GM19043 (cell line): ENCODE results near the gene POFUT1.
"Not testable (repeated sequence)": the region's sequence is repeated elsewhere in the genome, so short reads cannot be mapped to it uniquely, and the experiment has no call there.

Source experiments
- ATAC-seq: cut with Tn5 transposase; IDR thresholded peaks from one replicate; pipeline ENCODE4 v1.9.1; 2021; ENCODE audit warnings: low read depth; ENCODE audit not compliant: unreplicated experiment

POFUT1 gene

GRCh38 chr20:32188376-32189122, 19.1 kb upstream of the POFUT1 start:
- no peak for ATAC-seq

DNA sequence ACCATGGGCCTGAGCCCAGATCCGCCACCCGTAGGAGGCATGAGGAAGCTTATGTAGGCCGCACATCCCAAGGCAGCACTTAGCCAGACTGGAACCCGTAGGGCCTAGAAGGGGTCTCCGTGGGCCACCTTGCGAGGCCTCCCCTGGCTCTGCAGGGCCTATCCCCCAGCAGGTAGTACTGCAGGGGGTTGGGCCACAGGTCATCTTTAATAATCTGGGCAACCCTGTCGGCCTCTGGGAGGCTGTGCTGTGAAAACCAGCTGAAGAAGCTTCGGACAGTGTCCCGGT, 18.6 kb upstream of the POFUT1 start:
- ATAC-seq = no peak

- ATAC-seq = no peak
Measured at GRCh38 chr20:32189691-32190615, 17.7 kb upstream of the POFUT1 start.

- no peak for ATAC-seq
Measured at GRCh38 chr20:32190616-32191415, 16.9 kb upstream of the POFUT1 start.

- ATAC-seq = no peak
Measured at GRCh38 chr20:32191422-32191821, 16.3 kb upstream of the POFUT1 start.

DNA sequence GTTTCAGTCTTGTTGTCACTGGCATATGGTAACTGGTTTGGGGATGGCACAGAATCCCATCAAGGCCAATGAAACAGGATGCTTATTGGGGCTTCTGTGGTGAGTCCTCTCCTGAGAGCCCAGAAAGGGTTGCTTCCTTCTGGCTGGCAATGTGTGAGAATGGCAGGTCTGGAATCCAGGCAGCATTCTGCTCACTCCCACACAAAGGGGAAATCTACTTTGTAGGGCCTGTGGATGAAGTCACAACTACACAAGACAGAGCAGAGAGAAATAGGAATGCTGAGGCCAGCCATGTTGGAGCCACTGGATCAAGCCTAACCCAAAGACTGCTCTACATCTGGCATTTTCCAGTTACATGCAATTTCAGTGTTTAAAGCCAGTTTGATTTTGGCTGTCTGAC, 15.8 kb upstream of the POFUT1 start:
- no peak for ATAC-seq

DNA sequence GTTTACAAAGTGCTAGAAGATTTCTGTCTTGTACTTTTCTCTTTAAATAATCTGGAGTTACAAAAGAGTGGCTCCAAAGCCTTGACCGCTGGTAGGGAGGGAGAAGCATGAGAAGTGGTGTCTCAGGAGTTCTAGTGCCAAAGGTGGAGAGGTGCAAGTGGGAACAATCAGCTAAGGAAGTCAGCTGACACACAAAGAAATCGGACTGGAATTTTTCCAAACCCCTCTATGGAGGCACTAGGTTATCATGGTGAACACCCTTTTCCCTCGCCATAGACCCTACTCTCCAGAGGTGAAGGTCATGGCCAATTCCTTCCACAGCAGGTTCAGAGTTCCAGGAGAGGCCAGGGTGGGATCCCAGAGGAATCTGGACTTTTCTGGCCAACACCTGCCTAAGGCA, 15.0 kb upstream of the POFUT1 start:
- no peak for ATAC-seq

- not testable (repeated sequence) for ATAC-seq
Measured at GRCh38 chr20:32193336-32193735, 14.3 kb upstream of the POFUT1 start.

DNA sequence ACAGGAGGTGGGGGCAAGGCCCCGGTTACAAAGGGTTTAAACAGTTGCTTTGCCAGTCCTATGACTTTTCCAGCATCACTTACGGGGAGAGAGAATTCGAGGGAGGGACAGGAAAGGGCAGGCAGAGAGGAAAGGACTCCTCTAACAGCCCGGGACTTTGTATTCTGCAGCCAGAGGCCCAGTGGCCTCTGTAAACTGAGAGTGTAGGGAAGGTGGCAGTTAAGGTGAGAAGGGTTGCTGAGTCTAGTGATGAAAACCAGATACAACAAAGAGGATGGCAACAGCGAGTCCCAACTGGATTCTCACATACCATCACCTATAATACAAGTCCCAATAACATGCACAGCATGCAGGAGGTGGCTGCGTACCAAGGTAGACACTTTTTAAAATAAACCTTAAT, 13.7 kb upstream of the POFUT1 start:
- ATAC-seq = no peak

DNA sequence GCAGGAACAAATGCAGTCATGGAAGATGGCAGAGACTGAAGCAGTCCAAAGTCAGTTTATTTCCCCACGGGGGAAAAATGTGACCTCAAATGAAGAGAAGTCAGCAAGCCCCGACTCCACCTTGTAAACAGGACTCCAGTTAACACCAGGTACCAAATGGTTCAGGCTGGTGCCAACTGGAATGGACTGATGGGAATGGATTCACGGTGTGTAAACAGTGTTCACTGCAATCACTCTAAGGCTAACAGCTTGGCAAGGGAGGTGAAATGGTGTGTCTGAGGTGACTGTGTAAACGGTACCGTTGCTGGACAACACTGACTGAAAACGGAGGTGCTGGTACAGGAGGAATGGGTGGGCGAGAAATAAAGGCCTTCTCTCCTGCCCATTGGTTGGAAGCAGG, 12.1 kb upstream of the POFUT1 start:
- no peak for ATAC-seq

- ATAC-seq = not testable (repeated sequence)
Measured at GRCh38 chr20:32196613-32197012, 11.1 kb upstream of the POFUT1 start.

DNA sequence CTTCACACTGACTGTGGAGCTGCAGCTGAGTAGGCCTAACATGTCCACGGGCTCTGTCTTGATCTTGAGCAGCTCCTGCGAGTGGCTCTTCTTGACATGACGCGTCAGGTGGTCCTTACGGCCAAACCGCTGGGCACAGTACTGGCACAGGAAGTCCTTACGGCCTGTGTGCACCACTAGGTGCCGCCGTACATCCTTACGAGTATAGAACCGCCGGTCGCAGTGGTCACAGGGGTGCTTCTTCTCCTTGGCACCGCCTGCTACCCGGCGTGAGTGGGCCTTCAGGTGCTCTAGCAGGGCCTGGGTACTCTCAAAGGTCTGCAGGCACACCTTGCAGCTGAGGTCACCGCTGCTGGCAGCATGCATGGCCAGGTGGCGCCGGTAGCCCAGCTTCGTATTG, 10.5 kb upstream of the POFUT1 start:
- not testable (repeated sequence) for ATAC-seq

- ATAC-seq = no peak
Measured at GRCh38 chr20:32199006-32199405, 8.7 kb upstream of the POFUT1 start.

GRCh38 chr20:32201296-32201976, 6.2 kb upstream of the POFUT1 start:
- ATAC-seq = no peak

- no peak for ATAC-seq
Measured at GRCh38 chr20:32201977-32202363, 5.7 kb upstream of the POFUT1 start.

DNA sequence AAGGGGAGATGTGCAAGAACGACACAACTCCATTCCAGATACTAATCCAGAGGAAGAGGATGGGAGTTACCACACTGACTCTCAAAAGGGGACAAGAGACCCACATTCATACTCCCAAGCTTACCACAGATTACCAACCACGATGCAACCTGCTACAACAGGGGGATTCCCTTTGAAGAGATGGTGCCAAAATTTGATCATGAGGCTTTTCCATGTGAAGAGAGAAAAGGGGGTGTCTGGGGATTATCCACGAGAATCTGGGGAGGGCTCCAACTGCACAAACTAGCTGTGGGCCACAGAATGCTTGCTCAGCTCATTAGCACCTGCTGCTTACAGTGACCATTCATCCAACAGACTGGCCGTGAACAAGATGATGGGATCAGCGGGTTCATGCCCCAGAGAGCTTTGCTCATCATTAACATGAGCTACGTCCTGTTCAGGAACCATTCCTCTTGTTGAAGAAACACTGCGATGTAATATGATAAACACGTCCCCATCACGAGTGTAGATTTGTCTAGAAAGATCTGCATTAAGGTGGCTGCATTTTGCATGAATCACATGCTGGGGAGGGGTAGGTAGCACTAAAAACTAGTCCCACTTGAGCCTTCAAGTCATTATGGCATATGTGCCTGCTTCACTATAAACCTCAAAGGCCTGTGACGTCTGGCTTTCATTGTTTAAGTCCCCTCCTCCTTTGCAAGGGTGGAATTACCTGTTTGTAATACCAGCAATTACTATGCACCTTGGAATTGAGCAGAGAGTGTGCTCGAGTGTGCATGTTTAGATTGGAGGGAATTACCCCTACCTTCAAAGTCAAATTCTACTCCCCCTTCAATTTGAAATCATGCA, 4.1 kb upstream of the POFUT1 start:
- no peak for ATAC-seq

DNA sequence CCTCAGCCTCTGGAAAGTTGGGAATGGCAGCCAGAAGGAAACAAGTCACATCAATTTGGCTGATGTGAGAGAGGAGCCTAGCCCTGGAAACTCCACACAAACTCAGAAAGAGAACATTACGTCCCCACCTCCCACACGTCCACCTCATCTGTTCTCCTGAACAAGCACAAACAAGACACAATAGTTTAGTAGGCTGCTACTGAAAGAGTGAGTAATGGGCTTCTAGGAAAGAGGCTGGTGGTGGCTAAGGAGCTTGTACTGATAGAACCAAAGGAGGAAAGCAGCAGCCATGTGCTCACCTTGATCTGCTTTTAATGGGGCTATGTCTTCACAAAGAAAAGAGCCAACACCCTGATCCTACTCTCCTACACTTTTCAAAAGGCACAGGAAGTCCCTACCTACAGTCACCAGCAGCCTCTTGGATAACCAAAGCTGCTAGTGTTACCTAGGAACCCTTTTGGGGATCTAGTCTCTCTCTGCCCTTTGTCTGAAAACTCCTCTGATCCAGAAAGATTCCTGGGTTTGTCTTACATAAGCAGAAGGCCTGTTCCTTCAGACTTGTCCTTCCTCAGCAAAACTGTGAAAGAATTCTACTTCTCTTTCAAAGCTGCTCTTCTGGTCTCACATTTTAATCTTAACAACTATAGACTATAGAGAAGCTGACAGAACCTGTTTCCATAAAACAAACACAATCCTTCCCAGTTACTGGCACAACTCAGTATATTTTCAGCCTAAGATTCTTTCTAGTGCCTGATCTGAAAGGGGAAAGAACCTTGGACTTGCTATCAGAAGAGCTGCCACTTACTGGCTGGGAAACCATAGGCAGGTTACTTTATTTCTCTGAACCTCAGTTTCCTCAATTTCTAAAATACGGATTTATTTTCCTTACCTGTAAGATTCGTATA, 3.2 kb upstream of the POFUT1 start:
- ATAC-seq = no peak

- ATAC-seq = no peak
Measured at GRCh38 chr20:32205110-32205842, 2.4 kb upstream of the POFUT1 start.
